OCI-M2 (cell line): ENCODE results near the gene IER5L.
"Not testable (repeated sequence)": the region's sequence is repeated elsewhere in the genome, so short reads cannot be mapped to it uniquely, and the experiment has no call there.

ENCODE experiments used
- DNase-seq: peaks from one replicate; lab custom pipeline; 2025; ENCODE audit not compliant: unreplicated experiment; lab: John Stamatoyannopoulos, UW

IER5L gene

GRCh38 chr9:129140397-129141065 lies 37.5 kb downstream of the IER5L start:
- DNase-seq: no peak

- DNase-seq: no peak
Measured at GRCh38 chr9:129139993-129140396, 38.1 kb downstream of the IER5L start.

GRCh38 chr9:129139233-129139992 lies 38.6 kb downstream of the IER5L start:
- peak; percentile 3 for DNase-seq

- no peak for DNase-seq
Measured at GRCh38 chr9:129138476-129139232, 39.4 kb downstream of the IER5L start.

- no peak for DNase-seq
Measured at GRCh38 chr9:129138144-129138462, 40.0 kb downstream of the IER5L start.

- DNase-seq: no peak
Measured at GRCh38 chr9:129137292-129138143, 40.5 kb downstream of the IER5L start.

GRCh38 chr9:129136446-129137035 lies 41.5 kb downstream of the IER5L start:
- no peak for DNase-seq

GRCh38 chr9:129135476-129135875 lies 42.6 kb downstream of the IER5L start:
- no peak for DNase-seq

GRCh38 chr9:129133082-129133481 lies 45.0 kb downstream of the IER5L start:
- DNase-seq: no peak

- no peak for DNase-seq
Measured at GRCh38 chr9:129131300-129132145, 46.5 kb downstream of the IER5L start.

- DNase-seq: no peak
Measured at GRCh38 chr9:129130791-129131190, 47.3 kb downstream of the IER5L start.

- DNase-seq: not testable (repeated sequence)
Measured at GRCh38 chr9:129130271-129130670, 47.8 kb downstream of the IER5L start.

GRCh38 chr9:129128689-129129088 lies 49.4 kb downstream of the IER5L start:
- no peak for DNase-seq

- no peak for DNase-seq
Measured at GRCh38 chr9:129126749-129127618, 51.1 kb downstream of the IER5L start.
